WTC11 (cell line): ENCODE data around the gene HSPA12A. TPM values are rescaled to one million over a fixed set of nuclear protein-coding genes. Genes with fewer than 3 reads are reported as not detected.

Experiments
- ATAC-seq: fragments of 200-7000 bp; cut with Tn5 transposase; 2 replicates; pipeline ENCODE4 v1.10.0; 2021; ENCODE audit warnings: mild to moderate bottlenecking, moderate library complexity
- CTCF ChIA-PET: fragments of 300-600 bp; sonication (Branson Sonifier 250); formaldehyde crosslinking; loops from one replicate; lab custom pipeline; 2021; ENCODE audit warnings: antibody characterized with exemption; lab: Charles Lee
- POLR2A ChIA-PET: fragments of 350-600 bp; sonication (Branson Sonifier 250); formaldehyde crosslinking; loops from one replicate; lab custom pipeline; 2021; ENCODE audit warnings: antibody characterized with exemption; lab: Charles Lee
- DNase-seq: peaks from one replicate; pipeline ENCODE4 v3.0.0; 2021; ENCODE audit warnings: low spot score
- H3K27ac Mint-ChIP-seq: 2 replicates; pipeline ENCODE4 v1.8.0; 2021; ENCODE audit warnings: mixed read lengths
- H3K27me3 Mint-ChIP-seq: 2 replicates; pipeline ENCODE4 v1.8.0; 2021; ENCODE audit warnings: low read depth, mild to moderate bottlenecking, moderate library complexity, mixed read lengths
- H3K36me3 Mint-ChIP-seq: 2 replicates; pipeline ENCODE4 v1.8.0; 2021; ENCODE audit warnings: mixed read lengths
- H3K4me1 Mint-ChIP-seq: 2 replicates; pipeline ENCODE4 v1.8.0; 2022; ENCODE audit warnings: mixed read lengths
- H3K4me3 Mint-ChIP-seq: 2 replicates; pipeline ENCODE4 v1.8.0; 2021; ENCODE audit warnings: mild to moderate bottlenecking, moderate library complexity, mixed read lengths
- H3K9me3 Mint-ChIP-seq: 2 replicates; pipeline ENCODE4 v1.8.0; 2021; ENCODE audit warnings: mixed read lengths
- E2F4 ChIP-seq: sonication (generic); formaldehyde crosslinking; IDR thresholded peaks from 2 replicates; pipeline ENCODE4 v1.8.1; 2022; ENCODE audit warnings: low read depth, mild to moderate bottlenecking, moderate library complexity, missing genetic modification reagents, borderline replicate concordance
- ELF4 ChIP-seq: sonication (generic); formaldehyde crosslinking; IDR thresholded peaks from 2 replicates; pipeline ENCODE4 v1.8.1; 2022; ENCODE audit warnings: low read depth, mild to moderate bottlenecking, moderate library complexity, missing genetic modification reagents
- EMX1 ChIP-seq: fragments of 250-450 bp; sonication (Bioruptor Pico); IDR thresholded peaks from 2 replicates; pipeline ENCODE4 v1.8.0; 2021; ENCODE audit warnings: mild to moderate bottlenecking
- ERG ChIP-seq: fragments of 250-450 bp; sonication (Bioruptor Pico); IDR thresholded peaks from 2 replicates; pipeline ENCODE4 v1.8.0; 2021; ENCODE audit warnings: mild to moderate bottlenecking
- FOXP4 ChIP-seq: sonication (generic); formaldehyde crosslinking; IDR thresholded peaks from 2 replicates; pipeline ENCODE4 v1.8.0; 2022; ENCODE audit warnings: mild to moderate bottlenecking, missing genetic modification reagents
- HMGA2 ChIP-seq: fragments of 250-450 bp; sonication (Bioruptor Pico); IDR thresholded peaks from 2 replicates; pipeline ENCODE4 v1.4.0; 2021; ENCODE audit warnings: mild to moderate bottlenecking, moderate library complexity
- IRF1 ChIP-seq: sonication (generic); formaldehyde crosslinking; IDR thresholded peaks from 2 replicates; pipeline ENCODE4 v1.8.0; 2023; ENCODE audit warnings: missing genetic modification reagents
- JUN ChIP-seq: sonication (generic); formaldehyde crosslinking; IDR thresholded peaks from 2 replicates; pipeline ENCODE4 v1.8.0; 2023; ENCODE audit warnings: mild to moderate bottlenecking, missing genetic modification reagents
- OVOL2 ChIP-seq: fragments of 250-450 bp; sonication (Bioruptor Pico); IDR thresholded peaks from 2 replicates; pipeline ENCODE4 v1.9.0; 2021; ENCODE audit warnings: mild to moderate bottlenecking, borderline replicate concordance
- RELA ChIP-seq: sonication (generic); formaldehyde crosslinking; IDR thresholded peaks from 2 replicates; pipeline ENCODE4 v1.8.1; 2022; ENCODE audit warnings: missing genetic modification reagents, mild to moderate bottlenecking, borderline replicate concordance
- SP1 ChIP-seq: sonication (generic); formaldehyde crosslinking; conservative IDR thresholded peaks from 2 replicates; pipeline ENCODE4 v1.8.1; 2022; ENCODE audit warnings: missing genetic modification reagents
- STAT6 ChIP-seq: sonication (generic); formaldehyde crosslinking; conservative IDR thresholded peaks from 2 replicates; pipeline ENCODE4 v1.8.1; 2023; ENCODE audit warnings: mild to moderate bottlenecking, low read depth, missing genetic modification reagents, moderate library complexity
- TCF7 ChIP-seq: sonication (generic); formaldehyde crosslinking; IDR thresholded peaks from 2 replicates; pipeline ENCODE4 v1.8.0; 2022; ENCODE audit warnings: mild to moderate bottlenecking, low read depth, missing genetic modification reagents, moderate library complexity
- ZNF219 ChIP-seq: sonication (generic); formaldehyde crosslinking; IDR thresholded peaks from 2 replicates; pipeline ENCODE4 v1.8.0; 2023; ENCODE audit warnings: missing genetic modification reagents, mild to moderate bottlenecking, borderline replicate concordance
- total RNA-seq: library from RNA; stranded (reverse); gene quantifications from 3 replicates; pipeline ENCODE4 v1.2.3, GENCODE V29; 2021
- TF ChIP-seq, protein P1 (sequence below): sonication (generic); formaldehyde crosslinking; IDR thresholded peaks from 2 replicates; pipeline ENCODE4 v1.8.1; 2023; ENCODE audit warnings: mild to moderate bottlenecking, missing genetic modification reagents
- TF ChIP-seq, protein P2 (sequence below): sonication (generic); formaldehyde crosslinking; IDR thresholded peaks from 2 replicates; pipeline ENCODE4 v1.8.1; 2023; ENCODE audit warnings: mild to moderate bottlenecking, missing genetic modification reagents, moderate library complexity
- TF ChIP-seq, protein P3 (sequence below): fragments of 250-450 bp; sonication (Bioruptor Pico); conservative IDR thresholded peaks from 2 replicates; pipeline ENCODE4 v1.9.0; 2021; ENCODE audit warnings: mild to moderate bottlenecking

Gene HSPA12A
- total RNA-seq, 1 experiment from 2014 or later, result 7.2 TPM

GRCh38 chr10:116686632-116687031 lies 55.7 kb downstream of the HSPA12A start:
- Mint-ChIP-seq H3K27me3 (no peaks in the 10 kb centered on the region), H3K9me3 (peaks cover 4% of the 10 kb centered on the region; the same call in 1 of the 2 replicates), H3K4me1 (peaks cover 38% of the 10 kb centered on the region), H3K36me3 (no peaks in the 10 kb centered on the region; the same call in 1 of the 2 replicates), H3K27ac (no peak overlapping the region), H3K4me3 (no peak overlapping the region)
- DNase-seq (no peak), ATAC-seq (no peak)
- POLR2A ChIA-PET, result interaction anchor here (0.6 kb wide), 1 partner anchor 464 kb away, joined by 6 read pairs; no protein-coding TSS in a partner anchor
- TF ChIP-seq RELA (CRISPR knock-in tag) (no peak), ERG (no peak), E2F4 (CRISPR knock-in tag) (no peak), EMX1 (no peak)
- CTCF ChIA-PET, result interaction anchor here (1.1 to 1.9 kb wide), 2 partner anchors 51 to 488 kb away, joined by 3 to 8 read pairs; no protein-coding TSS in a partner anchor

- no peak for DNase-seq
- Mint-ChIP-seq H3K36me3 (no peaks in the 10 kb centered on the region; the same call in 1 of the 2 replicates), H3K9me3 (peaks cover 4% of the 10 kb centered on the region; the same call in 1 of the 2 replicates), H3K27ac (no peak overlapping the region), H3K4me1 (peaks cover 34% of the 10 kb centered on the region), H3K27me3 (no peaks in the 10 kb centered on the region), H3K4me3 (no peak overlapping the region)
- ChIA-PET POLR2A (no interaction called here), CTCF (interaction anchor here (1.0 kb wide), 1 partner anchor 94 kb away, joined by 3 read pairs; no protein-coding TSS in a partner anchor)
- ATAC-seq, result no peak
- TF ChIP-seq ELF4 (CRISPR knock-in tag), result no peak
- no peak for TF ChIP-seq STAT6
- no peak for TF ChIP-seq JUN (CRISPR knock-in tag)
- no peak for TF ChIP-seq E2F4 (CRISPR knock-in tag)
- TF ChIP-seq IRF1 (CRISPR knock-in tag), result no peak
- TF ChIP-seq TCF7 (CRISPR knock-in tag), result no peak
- TF ChIP-seq ZNF219, result no peak
- TF ChIP-seq HMGA2 (CRISPR knock-in tag), result no peak
- TF ChIP-seq, protein P1, sequence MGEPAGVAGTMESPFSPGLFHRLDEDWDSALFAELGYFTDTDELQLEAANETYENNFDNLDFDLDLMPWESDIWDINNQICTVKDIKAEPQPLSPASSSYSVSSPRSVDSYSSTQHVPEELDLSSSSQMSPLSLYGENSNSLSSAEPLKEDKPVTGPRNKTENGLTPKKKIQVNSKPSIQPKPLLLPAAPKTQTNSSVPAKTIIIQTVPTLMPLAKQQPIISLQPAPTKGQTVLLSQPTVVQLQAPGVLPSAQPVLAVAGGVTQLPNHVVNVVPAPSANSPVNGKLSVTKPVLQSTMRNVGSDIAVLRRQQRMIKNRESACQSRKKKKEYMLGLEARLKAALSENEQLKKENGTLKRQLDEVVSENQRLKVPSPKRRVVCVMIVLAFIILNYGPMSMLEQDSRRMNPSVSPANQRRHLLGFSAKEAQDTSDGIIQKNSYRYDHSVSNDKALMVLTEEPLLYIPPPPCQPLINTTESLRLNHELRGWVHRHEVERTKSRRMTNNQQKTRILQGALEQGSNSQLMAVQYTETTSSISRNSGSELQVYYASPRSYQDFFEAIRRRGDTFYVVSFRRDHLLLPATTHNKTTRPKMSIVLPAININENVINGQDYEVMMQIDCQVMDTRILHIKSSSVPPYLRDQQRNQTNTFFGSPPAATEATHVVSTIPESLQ, result no peak
- no peak for TF ChIP-seq FOXP4 (CRISPR knock-in tag)
- no peak for TF ChIP-seq OVOL2 (CRISPR knock-in tag)
- TF ChIP-seq, protein P2, sequence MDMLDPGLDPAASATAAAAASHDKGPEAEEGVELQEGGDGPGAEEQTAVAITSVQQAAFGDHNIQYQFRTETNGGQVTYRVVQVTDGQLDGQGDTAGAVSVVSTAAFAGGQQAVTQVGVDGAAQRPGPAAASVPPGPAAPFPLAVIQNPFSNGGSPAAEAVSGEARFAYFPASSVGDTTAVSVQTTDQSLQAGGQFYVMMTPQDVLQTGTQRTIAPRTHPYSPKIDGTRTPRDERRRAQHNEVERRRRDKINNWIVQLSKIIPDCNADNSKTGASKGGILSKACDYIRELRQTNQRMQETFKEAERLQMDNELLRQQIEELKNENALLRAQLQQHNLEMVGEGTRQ (CRISPR knock-in tag), result no peak
- no peak for TF ChIP-seq SP1 (CRISPR knock-in tag)
- TF ChIP-seq, protein P3, sequence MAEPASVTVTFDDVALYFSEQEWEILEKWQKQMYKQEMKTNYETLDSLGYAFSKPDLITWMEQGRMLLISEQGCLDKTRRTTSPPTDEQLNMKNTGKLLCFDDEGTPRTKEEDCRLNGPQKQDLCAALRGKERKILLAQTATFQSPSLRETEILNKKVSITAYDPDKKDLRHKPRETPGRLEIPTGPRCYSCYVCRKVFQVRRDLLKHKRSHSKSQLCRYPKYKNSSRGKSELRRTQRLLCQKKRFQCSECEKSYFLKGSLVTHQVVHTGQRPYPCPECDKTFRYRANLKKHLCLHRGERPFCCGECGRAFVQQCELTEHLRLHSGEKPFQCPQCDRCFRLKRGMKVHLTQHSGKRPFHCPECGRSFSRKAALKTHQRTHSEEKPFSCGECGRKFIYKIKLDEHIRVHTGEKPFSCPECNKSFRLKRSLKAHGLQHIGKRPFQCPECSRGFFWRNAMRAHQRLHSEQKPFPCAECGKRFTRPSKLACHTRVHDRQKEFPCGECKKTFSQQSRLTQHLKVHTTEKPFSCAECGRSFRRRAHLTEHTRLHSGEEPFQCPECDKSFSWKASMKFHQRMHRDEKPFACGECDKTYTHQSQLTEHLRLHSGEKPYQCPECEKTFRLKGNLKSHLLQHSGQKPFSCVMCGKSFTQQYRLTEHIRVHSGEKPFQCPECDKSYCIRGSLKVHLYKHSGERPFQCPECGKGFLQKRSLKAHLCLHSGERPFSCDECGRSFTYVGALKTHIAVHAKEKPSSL (CRISPR knock-in tag), result no peak
Observed at GRCh38 chr10:116685807-116686206, 56.6 kb downstream of the HSPA12A start.
